HG02759 (cell line): ENCODE measurements around the gene AQP11.
"Not testable (repeated sequence)": the region's sequence is repeated elsewhere in the genome, so short reads cannot be mapped to it uniquely, and the experiment has no call there.

Experiments used
- ATAC-seq: cut with Tn5 transposase; IDR thresholded peaks from one replicate; pipeline ENCODE4 v1.9.1; 2021; ENCODE audit warnings: mild to moderate bottlenecking, moderate library complexity; ENCODE audit not compliant: unreplicated experiment

Gene AQP11, protein sequence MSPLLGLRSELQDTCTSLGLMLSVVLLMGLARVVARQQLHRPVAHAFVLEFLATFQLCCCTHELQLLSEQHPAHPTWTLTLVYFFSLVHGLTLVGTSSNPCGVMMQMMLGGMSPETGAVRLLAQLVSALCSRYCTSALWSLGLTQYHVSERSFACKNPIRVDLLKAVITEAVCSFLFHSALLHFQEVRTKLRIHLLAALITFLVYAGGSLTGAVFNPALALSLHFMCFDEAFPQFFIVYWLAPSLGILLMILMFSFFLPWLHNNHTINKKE

DNA sequence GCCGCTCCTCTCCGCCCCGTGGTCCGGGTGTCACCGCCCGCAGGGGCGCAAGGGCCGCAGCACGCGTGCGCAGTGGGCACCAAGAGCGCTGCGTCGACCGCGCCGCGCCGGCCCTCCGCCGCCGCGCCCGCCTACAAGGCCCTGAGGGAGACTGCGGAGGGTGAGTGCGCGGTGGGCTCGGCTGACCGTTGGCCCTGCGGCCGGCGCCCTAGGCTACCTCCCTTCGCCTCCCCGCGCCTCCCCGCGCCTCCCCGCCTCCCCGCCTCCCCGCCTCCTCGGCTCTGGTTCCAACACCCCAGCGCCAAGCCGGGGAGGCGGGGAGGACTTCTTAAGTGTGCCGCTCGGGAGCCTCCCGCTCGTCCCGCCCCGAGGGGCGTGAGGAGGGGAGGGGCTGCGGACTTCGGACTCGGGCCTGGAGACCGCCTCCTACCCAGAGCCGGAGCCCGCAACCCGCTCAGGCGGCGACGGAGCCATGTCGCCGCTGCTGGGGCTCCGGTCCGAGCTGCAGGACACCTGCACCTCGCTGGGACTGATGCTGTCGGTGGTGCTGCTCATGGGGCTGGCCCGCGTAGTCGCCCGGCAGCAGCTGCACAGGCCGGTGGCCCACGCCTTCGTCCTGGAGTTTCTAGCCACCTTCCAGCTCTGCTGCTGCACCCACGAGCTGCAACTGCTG, at the start of gene AQP11:
TSS of gene AQP11 (plus strand) at position 433 of the 673 bp plus-strand sequence. CDS start at position 473, 40 bp downstream.
- ATAC-seq: peak; percentile 92

DNA sequence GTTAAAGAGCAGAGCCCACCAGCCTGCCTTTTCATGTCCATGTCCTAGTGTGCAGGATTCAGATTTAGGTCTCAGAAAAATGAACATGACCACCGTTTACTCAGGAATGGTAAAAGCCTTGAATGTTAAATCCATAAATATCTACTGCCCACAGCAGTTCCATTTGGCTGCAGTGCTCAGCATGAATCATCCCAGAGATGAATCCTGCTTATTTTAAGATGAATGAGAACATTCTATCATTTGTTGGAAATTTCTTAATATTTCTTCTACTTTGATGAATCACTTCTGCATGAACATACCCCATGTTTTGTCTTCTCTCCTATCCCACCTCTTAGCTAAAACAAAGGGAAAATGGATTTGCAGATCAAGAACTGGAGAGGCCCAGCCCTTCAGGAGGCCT, 47.5 kb upstream of the AQP11 start:
- ATAC-seq: no peak

DNA sequence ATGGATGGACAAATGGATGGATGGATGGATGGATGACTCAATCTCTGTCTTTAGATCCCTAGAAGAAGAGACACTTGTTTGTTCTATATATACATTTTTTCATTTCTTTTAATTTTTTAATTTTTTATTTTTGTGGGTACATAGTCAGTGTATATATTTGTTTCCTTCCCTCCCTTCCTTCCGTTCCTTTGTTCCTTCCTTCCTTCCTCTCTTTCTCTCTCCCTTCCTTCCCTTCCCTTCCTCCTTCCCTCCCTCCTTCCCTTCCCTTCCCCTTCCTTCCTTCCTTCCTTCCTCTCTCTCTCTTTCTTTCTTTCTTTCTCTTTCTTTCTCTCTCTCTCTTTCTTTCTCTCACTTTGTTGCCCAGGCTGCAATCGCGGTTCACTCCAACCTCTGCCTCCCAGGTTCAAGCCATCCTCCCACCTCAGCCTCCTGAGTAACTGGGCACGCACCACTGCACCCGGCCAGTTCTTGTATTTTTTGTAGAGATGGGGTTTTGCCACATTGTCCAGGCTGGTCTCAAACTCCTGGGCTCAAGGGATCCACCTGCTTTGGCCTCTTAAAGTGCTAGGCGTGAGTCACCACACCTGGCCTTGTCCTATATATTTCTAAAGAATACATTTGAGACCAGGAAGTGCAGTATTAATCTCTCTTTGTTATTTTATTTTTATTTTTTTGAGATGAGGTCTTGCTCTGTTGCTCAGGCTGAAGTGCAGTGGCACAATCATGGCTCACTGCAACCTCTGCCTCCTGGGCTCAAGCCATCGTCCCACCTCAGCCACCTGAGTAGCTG, 42.5 kb upstream of the AQP11 start:
- ATAC-seq: no peak

DNA sequence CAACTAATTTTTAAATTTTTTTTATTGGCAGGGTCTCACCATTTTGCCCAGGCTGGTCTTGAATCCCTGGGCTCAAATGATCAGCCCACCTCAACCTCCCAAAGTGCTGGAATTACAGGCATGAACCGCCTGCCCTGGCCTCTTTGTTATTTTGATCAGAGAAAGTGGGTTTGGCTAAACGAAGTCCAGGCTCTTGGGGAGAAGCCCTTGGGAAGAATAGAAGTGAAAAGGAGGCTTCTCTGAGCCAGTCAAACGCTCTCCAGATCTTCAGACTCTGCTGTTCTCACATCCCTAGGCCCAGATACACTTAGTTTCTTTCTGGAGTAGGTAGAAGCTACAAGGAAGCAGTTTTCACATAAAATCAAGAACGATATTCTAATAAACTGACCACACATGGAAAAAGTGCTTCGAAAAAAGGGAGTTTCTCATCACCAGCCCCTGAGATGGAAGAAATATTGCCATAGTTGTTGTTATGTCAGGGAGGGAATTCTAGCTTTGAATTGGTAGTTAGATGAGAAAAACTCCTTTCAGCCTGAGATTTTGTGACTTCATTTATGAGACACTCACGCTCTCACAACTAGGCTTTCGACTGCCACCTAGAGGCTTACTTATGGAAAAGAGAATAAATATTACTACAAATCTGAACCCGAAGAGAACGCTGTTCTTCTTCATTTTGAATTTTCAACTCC, 41.7 kb upstream of the AQP11 start:
- no peak for ATAC-seq

DNA sequence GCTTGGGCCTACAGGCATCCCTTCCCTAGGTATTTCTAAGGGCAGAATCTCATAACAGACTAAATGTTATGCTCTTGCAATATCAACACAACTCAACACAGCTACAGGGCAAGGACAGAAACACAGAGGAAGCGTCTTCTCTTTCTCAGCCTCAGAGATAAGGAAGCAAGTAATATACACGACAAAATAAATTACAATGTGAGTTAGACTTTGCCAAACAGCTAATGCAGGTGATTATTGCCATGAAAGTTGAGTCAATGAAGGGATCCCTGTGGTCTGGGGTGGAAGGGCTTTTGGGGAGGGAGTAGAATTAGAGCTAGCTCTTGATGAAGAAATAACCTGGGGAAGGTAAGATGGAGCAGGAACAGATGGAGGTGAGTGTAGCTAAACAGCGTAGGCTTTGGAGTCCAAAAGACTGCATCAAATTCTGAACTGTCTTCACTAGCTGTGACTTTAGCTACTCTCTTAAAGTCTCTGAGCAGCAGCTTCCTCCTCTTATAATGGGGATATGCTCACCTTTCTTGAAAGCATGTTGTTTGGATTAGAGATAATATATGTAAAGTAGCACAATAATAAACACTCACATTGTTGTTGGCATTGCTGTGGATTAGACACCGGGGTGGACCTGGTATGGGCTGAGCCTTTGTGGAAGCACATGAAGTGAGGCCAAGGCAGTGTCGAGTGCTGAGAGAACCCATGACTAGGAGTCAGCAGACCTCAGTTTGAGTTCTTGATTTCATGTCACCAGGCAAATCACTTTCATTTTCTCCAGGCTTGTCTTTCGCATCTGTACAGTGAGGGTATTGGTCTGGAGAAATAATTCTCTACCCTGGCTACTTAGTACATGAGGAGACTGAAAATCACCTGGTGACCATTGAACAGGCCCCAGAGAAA, 41.0 kb upstream of the AQP11 start:
- ATAC-seq: no peak

DNA sequence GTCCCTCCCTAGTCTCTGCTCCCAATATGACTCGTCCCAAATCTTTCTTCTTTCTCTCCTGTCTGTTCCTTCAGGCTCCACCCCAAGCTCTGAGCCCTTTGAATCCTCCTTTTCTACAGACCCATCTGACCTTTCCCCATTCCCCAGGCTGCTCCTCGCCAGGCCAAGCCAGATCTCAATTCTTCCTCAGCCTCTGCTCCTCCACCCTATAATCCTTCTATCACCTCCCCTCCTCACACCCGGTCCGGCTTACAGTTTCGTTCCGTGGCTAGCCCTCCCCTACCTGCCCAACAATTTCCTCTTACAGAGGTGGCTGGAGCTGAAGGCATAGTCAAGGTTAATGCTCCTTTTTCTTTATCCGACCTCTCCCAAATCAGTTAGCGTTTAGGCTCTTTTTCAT, 38.3 kb upstream of the AQP11 start:
- not testable (repeated sequence) for ATAC-seq

DNA sequence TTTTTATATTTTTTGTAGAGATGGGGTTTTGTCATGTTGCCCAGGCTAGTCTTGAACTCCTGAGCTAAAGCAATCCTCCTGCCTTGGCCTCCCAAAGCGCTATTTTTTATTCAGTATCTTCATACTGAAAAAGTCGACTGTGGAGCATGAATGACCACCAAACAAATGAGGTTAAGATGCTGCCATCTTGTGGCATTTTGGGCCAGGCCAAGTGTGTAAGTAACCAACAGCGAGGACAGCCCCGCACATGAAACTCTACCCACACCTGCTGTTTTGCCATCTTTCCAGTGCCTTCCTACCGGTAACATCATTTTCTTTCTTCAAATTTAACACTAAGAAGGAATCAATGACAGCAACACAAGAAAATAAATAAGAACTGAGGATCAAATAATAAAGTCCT, 32.2 kb upstream of the AQP11 start:
- ATAC-seq: no peak

DNA sequence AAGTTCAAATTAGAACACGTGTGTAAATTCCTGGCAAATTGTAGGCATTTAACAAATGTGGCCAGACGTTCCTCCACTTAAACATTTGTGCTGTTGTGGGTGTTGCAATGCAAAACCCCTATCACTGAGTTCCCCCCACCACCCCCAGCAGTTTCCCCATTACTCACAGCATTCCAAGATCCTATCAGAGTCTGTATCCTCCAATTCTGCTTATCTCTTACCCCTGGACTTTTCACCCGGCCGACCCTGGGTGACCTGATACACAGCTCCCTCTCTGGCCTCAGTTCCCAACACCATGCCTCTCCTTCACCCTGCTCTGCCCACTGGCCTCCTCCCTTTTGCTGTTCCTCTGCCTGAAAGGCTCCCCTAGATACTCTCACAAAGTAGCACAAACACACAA, 31.4 kb upstream of the AQP11 start:
- no peak for ATAC-seq

DNA sequence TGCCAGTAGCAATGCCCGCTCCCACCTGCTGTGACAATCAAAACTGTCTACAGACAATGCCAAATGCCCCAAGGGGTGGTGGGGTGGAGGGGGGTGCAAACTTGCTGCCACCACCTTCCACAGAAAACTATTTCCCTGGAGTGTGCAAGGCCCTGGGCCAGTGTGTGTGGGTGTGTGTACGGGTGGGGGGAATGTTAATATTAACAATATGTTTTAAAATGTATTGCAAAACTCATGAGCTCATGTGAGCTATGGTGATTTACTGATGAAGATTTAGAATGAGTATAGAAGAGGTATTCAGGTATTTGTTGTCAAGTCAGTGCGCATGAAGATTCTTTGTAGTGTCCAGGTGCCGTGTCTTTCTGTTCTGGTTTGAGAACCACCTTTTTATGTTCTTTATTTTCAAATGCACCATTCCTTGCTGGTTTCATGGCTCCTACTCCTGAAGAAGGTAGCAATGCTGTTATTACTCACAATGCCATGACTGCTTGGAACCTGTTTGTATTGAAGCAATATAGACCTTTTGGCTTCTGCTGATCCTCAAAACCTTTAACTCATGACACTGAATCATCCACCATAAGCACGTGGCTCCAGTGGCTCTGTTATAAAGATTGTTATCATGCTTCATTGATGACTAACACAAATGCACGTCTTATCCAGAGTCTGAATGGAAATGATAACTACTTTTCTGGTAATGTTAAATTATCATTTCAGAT, 29.9 kb upstream of the AQP11 start:
- no peak for ATAC-seq

DNA sequence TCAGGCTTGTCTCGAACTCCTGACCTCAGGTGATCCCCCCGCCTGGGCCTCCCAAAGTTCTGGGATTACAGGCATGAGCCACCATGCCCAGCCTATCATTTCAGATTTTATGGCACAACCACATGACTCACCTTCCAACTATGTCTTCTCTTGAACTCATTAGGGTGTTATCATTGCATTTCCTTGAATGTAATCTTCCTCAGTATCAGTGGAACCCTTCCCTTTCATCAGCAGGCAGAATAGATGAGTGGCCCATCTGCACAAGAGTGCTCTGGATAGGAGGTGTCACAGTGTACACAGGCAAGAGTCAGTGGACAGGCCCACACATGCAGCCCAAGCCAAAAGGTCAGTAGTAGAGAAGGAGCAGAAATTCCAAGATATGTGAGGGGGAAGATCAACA, 29.1 kb upstream of the AQP11 start:
- ATAC-seq: no peak

DNA sequence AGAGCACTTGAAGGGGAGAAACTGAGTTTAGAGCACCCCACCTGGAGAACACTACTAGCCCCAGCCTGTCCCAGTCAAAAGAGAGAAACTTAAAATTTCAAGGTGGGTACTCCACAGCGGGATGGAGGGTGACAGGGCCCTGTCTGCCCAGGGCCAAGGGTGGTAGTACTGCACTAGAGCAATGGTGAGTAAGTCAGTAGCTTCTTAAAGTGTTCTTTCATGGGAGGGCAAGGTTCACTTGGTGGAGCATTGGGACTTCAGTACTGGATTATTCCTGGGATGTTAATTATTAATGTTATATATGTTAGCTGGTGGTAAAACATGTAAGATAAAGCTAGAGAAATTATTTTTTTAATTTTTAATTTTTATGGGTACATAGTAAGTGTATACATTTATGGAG, 28.5 kb upstream of the AQP11 start:
- ATAC-seq: no peak

DNA sequence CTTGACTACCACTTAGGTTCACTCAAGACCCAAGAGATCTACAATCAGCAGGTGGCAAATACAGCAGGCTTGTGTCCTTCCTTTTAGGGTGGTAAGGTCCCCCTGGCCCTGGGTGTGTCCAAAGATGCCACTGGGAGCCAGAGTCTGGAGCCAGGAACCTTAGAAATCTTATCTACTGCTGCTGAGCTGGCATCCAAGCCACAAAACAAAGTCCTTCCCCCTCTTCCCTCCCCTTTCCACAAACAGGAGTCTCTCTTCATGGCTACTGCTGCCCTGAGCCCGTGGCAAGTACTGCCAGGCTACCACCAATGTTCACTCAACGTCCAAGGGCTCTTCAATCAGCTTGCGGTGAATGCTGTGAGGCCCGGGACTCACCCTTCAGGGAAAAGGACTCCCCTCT, 21.4 kb upstream of the AQP11 start:
- no peak for ATAC-seq

DNA sequence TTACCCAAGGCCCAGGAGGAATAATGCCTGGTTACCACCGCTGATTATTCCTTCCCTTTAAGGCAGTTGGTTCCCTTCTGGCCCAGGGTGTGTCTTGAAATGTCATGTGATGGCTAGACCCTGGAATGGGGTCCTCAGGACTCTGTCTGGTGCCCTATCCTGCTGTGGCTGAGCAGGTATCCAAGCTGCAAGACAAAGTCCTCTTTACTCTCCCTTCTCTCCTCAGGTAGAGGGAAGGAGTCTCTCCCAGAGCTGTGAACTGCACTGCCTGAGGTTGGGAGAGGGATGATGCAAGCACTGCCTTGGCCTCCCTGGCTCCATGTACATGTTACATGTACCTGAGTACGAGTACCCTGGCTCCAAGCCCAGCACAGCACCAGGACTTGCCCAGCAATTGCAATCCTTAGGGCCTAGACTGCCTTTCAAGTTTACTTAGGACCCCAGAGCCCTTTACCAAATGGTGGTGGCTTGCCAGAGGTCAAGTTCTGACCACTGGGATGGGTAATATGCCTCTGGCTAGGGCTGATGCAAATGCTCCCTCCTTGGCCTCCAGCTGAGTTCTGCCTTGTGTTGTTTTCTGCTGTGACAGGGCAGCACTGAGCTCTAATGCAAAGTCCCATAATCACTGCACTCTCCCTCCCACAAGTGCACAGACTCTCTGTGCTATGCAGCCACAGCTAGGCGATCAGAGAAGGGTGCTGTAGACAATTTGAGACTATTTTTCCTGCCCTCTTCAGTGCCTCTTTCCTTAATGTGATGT, 20.7 kb upstream of the AQP11 start:
- ATAC-seq: no peak

DNA sequence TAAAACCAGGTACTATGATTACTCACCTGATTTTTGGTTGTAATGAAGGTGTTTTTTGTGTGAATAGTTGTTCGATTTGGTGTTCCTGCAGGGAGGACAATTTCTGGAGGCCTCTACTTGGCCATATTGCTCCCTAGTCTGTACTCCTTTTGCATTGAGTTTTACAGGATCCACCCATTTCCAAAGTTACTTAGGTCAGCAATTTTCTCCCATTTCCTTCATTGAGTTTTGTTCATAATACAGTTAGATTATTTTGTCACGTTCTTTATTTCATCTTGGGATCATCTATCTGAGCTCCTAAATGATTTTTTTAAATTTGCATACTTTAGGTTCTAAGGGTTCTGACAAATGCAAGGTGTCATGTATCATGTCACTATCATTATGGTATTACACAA, 20.1 kb upstream of the AQP11 start:
- ATAC-seq: no peak

DNA sequence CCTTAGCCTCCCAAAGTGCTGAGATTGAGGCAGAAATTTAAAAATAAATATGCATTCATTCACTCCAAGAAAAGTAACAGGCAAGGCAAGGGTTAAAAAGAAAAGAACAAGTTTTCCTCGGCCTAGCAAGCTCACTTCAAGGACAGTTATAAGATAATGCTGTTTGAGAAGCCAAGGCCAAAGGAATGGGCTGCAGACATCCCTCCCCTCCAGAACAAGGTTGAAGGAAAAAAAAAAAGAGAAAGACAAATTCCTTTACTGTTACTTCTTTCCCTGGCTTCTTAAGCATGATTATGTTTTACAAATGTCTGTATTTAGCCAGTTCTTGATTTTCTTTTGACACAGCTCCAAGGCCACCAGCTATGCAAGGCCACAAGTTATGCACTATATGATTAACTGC, 18.9 kb upstream of the AQP11 start:
- ATAC-seq: not testable (repeated sequence)

DNA sequence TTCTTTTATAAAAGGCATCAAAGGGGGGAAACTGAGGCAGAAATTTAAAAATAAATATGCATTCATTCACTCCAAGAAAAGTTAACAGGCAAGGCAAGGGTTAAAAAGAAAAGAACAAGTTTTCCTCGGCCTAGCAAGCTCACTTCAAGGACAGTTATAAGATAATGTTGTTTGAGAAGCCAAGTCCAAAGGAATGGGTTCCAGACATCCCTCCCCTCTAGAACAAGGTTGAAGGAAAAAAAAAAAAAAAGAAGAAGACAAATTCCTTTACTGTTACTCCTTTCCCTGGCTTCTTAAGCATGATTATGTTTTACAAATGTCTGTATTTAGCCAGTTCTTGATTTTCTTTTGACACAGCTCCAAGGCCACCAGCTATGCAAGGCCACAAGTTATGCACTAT, 14.3 kb upstream of the AQP11 start:
- ATAC-seq: not testable (repeated sequence)

DNA sequence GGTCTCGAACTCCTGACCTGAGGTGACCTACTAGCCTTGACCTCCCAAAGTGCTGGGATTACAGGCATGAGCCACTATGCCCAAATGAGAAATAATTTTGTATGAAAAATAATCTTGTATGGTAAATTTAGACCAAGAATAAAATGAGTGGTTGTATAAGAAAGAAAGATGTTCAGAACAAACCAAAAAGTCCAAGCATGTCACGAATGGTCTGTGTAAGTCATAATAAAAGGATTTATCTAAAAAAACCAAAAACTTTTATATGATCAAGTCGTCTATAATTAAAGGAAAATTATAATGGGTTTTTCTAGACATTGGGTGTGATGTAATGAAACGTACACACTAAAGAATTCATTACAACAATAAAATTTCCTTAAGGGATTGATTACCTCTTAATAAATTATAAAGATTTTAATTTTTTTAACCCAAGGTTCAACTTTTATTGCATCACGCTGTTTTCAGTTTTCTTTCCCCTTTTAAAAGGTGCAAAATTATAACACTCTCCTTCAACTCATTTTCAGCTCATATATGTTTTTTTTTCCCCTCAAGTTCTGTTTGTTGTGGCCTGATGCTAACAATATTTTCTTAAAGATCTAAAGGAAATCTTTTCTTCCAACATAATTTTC, 8.9 kb upstream of the AQP11 start:
- ATAC-seq: no peak

DNA sequence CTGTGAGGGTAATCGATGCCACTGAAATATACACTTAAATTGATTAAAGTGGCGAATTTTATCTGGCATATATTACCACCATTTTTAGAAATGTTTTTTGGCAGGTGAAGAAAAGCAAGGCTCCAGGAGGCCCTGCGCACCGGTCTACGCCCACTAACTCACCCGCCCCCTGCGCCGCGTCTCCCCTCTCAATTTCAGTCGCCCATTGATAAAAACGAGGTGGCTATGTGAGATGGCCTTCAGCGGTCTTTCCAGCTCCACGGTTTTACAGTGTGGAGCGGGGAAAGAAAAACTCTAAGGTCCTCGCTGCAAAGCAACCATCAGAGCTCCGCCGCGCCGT, 602 bp upstream of the AQP11 start:
- ATAC-seq: peak; percentile 32
